Smooth muscle cell (in vitro differentiated cells): Measurements from ENCODE around the gene CUL9. TPM values are rescaled to one million over a fixed set of nuclear protein-coding genes. Genes with fewer than 3 reads are reported as not detected.

Experiments used
- DNase-seq: peaks from one replicate; lab custom pipeline; 2025; ENCODE audit not compliant: unreplicated experiment; lab: John Stamatoyannopoulos, UW
- H2AFZ ChIP-seq: fragments of 200-600 bp; sonication (generic); 2 replicates; pipeline ENCODE4 v1.6.0; 2016; ENCODE audit warnings: antibody characterized with exemption, low read depth, mild to moderate bottlenecking
- H3F3A ChIP-seq: fragments of 200-600 bp; sonication (generic); 2 replicates; pipeline ENCODE4 v1.6.0; 2017; ENCODE audit warnings: antibody characterized with exemption, low read depth
- H3K27ac ChIP-seq: fragments of 200-600 bp; sonication (generic); 2 replicates; pipeline ENCODE4 v1.5.1; 2016; ENCODE audit warnings: low read depth, mild to moderate bottlenecking
- H3K27me3 ChIP-seq: fragments of 200-600 bp; sonication (generic); 2 replicates; pipeline ENCODE4 v1.6.1; 2016; ENCODE audit warnings: low read depth, mild to moderate bottlenecking
- H3K36me3 ChIP-seq: fragments of 200-600 bp; sonication (generic); 2 replicates; pipeline ENCODE4 v1.5.1; 2016; ENCODE audit warnings: low read depth
- H3K4me1 ChIP-seq: fragments of 200-600 bp; sonication (generic); 2 replicates; pipeline ENCODE4 v1.5.1; 2016; ENCODE audit warnings: low read depth
- H3K4me2 ChIP-seq: fragments of 200-600 bp; sonication (generic); 2 replicates; pipeline ENCODE4 v1.6.0; 2016; ENCODE audit warnings: mild to moderate bottlenecking
- H3K4me3 ChIP-seq: fragments of 200-600 bp; sonication (generic); 2 replicates; pipeline ENCODE4 v1.5.1; 2016; ENCODE audit warnings: mild to moderate bottlenecking
- H3K79me2 ChIP-seq: fragments of 200-600 bp; sonication (generic); 2 replicates; pipeline ENCODE4 v1.6.0; 2016; ENCODE audit warnings: low read depth, mild to moderate bottlenecking
- H3K9ac ChIP-seq: fragments of 200-600 bp; sonication (generic); 2 replicates; pipeline ENCODE4 v1.6.0; 2016; ENCODE audit warnings: low read depth
- H3K9me3 ChIP-seq: fragments of 200-600 bp; sonication (generic); replicated peaks from 2 replicates; pipeline ENCODE4 v1.5.1; 2016; ENCODE audit warnings: low read depth
- H4K20me1 ChIP-seq: fragments of 200-600 bp; sonication (generic); 2 replicates; pipeline ENCODE4 v1.6.0; 2016; ENCODE audit warnings: low read depth
- WGBS: methylation state at CpG from one replicate; pipeline ENCODE4 v1.1.7; 2016; ENCODE audit warnings: low lambda C conversion rate; 5-methylcytosine and 5-hydroxymethylcytosine counted together
- polyA plus RNA-seq: library from polyadenylated mRNA; unstranded; fragments of >200 nt; fragmentation: Nextera tagmentation; extraction: Ambion mirVana; gene quantifications from 2 replicates; pipeline ENCODE4 v1.2.1, GENCODE V29; 2016
- total RNA-seq: library from RNA; depleted of rRNA; stranded (reverse); fragments of >200 nt; gene quantifications from 2 replicates; pipeline ENCODE4 v1.2.3, GENCODE V29; 2014
- TF ChIP-seq, protein P1 (sequence below): fragments of 200-600 bp; sonication (generic); IDR thresholded peaks from 2 replicates; pipeline ENCODE4 v1.5.1; 2017; ENCODE audit warnings: borderline replicate concordance, mild to moderate bottlenecking, antibody characterized with exemption; ENCODE audit not compliant: insufficient read depth, poor library complexity, severe bottlenecking

CUL9 gene
- total and polyA plus RNA-seq, 2 experiments from 2014 or later, result 13.9 to 18.8 TPM

DNA sequence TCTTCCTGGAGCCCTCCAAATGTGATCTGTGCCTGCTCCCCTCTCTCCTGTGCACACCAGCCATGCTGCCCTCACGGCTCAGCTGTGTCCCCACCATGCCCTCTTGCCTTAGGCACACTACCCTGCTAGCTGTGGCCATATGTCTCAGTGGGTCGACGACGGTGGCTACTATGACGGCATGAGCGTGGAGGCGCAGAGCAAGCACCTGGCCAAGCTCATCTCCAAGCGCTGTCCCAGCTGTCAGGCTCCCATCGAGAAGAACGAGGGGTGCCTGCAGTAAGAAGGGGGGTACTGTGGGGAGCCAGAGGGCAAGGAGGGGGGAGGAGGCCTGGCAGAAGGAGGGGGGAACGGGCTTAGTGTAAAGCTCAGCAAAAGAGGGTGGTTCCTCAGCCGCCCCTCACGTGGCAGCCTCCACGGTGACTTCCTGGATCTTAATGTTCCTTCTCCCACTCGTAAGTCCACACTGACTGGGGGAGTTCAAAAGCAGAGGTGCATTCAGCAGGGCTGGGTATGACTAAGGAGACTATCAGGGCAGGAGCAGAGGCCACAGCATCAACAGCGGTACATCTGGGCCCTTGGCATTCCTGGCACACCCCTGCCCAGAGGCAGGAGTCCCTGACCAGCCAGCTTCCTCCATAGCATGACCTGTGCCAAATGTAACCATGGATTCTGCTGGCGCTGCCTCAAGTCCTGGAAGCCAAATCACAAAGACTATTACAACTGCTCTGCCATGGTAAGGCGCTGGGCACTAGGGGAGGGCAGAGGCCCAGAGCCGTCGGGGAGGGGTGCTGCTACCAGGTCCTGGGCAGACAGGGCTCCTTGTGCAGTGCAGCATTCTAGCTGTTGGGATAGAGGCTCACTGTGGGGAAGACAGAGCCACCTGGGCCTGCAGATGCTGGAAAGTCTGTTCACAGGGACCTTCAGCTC lies 39.3 kb downstream of the CUL9 start:
- Histone ChIP-seq H3K36me3 (no peaks in the 10 kb centered on the region), H2AFZ (no peak overlapping the region), H3K27me3 (no peaks in the 10 kb centered on the region), H4K20me1 (no peaks in the 10 kb centered on the region), H3K79me2 (no peaks in the 10 kb centered on the region), H3F3A (no peaks in the 10 kb centered on the region), H3K4me3 (no peak overlapping the region), H3K27ac (no peak overlapping the region), H3K9ac (no peak overlapping the region), H3K4me1 (no peaks in the 10 kb centered on the region), H3K9me3 (no peaks in the 10 kb centered on the region), H3K4me2 (no peak overlapping the region)
- 90% methylated on average over 20 of the region's 20 CpGs for WGBS
- TF ChIP-seq, protein P1, sequence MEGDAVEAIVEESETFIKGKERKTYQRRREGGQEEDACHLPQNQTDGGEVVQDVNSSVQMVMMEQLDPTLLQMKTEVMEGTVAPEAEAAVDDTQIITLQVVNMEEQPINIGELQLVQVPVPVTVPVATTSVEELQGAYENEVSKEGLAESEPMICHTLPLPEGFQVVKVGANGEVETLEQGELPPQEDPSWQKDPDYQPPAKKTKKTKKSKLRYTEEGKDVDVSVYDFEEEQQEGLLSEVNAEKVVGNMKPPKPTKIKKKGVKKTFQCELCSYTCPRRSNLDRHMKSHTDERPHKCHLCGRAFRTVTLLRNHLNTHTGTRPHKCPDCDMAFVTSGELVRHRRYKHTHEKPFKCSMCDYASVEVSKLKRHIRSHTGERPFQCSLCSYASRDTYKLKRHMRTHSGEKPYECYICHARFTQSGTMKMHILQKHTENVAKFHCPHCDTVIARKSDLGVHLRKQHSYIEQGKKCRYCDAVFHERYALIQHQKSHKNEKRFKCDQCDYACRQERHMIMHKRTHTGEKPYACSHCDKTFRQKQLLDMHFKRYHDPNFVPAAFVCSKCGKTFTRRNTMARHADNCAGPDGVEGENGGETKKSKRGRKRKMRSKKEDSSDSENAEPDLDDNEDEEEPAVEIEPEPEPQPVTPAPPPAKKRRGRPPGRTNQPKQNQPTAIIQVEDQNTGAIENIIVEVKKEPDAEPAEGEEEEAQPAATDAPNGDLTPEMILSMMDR, result no peak
- DNase-seq, result no peak

DNA sequence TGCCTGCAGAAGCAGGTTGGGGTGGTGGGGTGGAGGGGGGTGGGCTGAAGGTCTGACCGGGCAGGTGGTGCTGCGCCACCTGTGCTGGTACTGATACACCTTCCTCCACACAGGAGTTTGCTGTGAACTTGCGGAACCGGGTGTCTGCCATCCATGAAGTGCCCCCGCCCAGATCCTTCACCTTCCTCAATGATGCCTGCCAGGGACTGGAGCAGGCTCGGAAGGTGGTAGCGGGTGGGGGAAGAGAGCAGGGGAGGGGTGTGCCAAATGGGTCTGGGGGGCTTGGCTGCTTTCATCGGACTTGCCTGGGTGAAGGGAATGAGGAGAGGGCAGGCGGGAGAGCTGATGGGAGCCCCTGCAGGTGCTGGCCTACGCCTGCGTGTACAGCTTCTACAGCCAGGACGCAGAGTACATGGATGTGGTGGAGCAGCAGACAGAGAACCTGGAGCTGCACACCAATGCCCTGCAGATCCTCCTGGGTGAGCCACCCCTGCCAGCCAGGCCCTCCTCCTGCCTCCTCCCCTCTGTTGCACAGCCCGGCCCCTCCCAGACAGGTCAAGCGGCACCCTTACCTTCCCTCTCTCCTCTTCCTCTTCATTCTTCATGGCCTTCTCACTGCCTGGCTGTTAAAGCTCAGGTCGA lies 40.5 kb downstream of the CUL9 start:
- H3F3A ChIP-seq, result no peaks in the 10 kb centered on the region
- no peaks in the 10 kb centered on the region for H4K20me1 ChIP-seq
- H3K27ac ChIP-seq, result no peak overlapping the region
- H3K9ac ChIP-seq, result no peak overlapping the region
- WGBS, result 97% methylated on average over 15 of the region's 15 CpGs
- no peaks in the 10 kb centered on the region for H3K27me3 ChIP-seq
- TF ChIP-seq, protein P1, result no peak
- H3K79me2 ChIP-seq, result no peaks in the 10 kb centered on the region
- H3K4me1 ChIP-seq, result no peaks in the 10 kb centered on the region
- no peak overlapping the region for H3K4me2 ChIP-seq
- no peak overlapping the region for H3K4me3 ChIP-seq
- H2AFZ ChIP-seq, result no peak overlapping the region
- no peaks in the 10 kb centered on the region for H3K9me3 ChIP-seq
- DNase-seq, result no peak
- no peaks in the 10 kb centered on the region for H3K36me3 ChIP-seq

DNA sequence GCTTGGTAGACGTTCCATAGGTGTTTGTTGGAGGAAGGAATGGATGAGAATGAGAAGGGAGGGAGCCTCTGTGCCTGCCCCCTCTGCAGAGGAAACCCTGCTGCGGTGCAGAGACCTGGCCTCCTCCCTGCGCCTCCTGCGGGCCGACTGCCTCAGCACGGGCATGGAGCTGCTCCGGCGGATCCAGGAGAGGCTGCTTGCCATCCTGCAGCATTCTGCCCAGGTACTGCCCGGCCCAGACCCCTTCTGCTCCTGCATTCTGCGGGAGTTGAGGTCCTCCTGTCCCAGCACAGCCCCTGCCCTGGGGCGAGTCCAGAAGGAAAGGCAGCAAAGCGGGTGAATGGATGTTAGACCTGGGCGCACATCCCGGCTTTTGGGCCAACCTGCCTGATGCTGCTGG lies 41.2 kb downstream of the CUL9 start:
- no peaks in the 10 kb centered on the region for H3K9me3 ChIP-seq
- H4K20me1 ChIP-seq, result no peaks in the 10 kb centered on the region
- no peak overlapping the region for H2AFZ ChIP-seq
- no peak overlapping the region for H3K27ac ChIP-seq
- no peak overlapping the region for H3K4me2 ChIP-seq
- H3K79me2 ChIP-seq, result no peaks in the 10 kb centered on the region
- H3K4me1 ChIP-seq, result no peaks in the 10 kb centered on the region
- no peak overlapping the region for H3K9ac ChIP-seq
- H3K27me3 ChIP-seq, result no peaks in the 10 kb centered on the region
- no peak for DNase-seq
- TF ChIP-seq, protein P1, result no peak
- H3F3A ChIP-seq, result no peaks in the 10 kb centered on the region
- no peak overlapping the region for H3K4me3 ChIP-seq
- 94% methylated on average over 14 of the region's 14 CpGs for WGBS
- H3K36me3 ChIP-seq, result no peaks in the 10 kb centered on the region
